Activated T-cell treated with anti-CD3 and anti-CD28 coated beads for 4 hours (primary cell): ENCODE measurements around the gene HMCN2.

Experiments
- DNase-seq: peaks from one replicate; pipeline ENCODE4 v3.0.0-alpha.2; 2020

The HMCN2 gene, protein sequence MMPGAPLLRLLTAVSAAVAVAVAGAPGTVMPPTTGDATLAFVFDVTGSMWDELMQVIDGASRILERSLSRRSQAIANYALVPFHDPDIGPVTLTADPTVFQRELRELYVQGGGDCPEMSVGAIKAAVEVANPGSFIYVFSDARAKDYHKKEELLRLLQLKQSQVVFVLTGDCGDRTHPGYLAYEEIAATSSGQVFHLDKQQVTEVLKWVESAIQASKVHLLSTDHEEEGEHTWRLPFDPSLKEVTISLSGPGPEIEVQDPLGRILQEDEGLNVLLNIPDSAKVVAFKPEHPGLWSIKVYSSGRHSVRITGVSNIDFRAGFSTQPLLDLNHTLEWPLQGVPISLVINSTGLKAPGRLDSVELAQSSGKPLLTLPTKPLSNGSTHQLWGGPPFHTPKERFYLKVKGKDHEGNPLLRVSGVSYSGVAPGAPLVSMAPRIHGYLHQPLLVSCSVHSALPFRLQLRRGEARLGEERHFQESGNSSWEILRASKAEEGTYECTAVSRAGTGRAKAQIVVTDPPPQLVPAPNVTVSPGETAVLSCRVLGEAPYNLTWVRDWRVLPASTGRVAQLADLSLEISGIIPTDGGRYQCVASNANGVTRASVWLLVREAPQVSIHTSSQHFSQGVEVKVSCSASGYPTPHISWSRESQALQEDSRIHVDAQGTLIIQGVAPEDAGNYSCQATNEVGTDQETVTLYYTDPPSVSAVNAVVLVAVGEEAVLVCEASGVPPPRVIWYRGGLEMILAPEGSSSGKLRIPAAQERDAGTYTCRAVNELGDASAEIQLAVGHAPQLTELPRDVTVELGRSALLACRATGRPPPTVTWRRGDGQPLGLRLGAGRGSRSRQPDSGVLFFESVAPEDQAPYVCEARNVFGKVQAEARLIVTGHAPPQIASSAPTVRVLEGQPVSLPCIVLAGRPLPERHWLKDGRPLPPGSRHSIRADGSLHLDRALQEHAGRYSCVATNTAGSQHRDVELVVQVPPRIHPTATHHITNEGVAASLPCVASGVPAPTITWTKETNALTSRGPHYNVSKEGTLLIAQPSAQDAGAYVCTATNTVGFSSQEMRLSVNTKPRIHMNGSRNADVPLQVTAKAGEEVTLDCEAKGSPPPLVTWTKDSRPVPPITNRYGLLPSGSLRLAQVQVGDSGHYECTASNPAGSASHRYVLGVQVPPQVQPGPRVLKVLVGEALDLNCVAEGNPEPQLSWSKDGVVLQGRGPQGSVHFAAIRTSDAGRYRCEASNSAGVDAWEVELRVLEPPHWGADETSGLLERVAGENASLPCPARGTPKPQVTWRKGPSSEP (N-terminal part only)

GRCh38 chr9:130265431-130266235 lies at the start of gene HMCN2:
HMCN2 (plus strand) TSS chr9:130265760; CDS start chr9:130265879, 119 bp downstream.
- no peak for DNase-seq

GRCh38 chr9:130217838-130218237 lies 47.7 kb upstream of the HMCN2 start:
- no peak for DNase-seq

GRCh38 chr9:130219661-130220096 lies 45.9 kb upstream of the HMCN2 start:
- no peak for DNase-seq

GRCh38 chr9:130220352-130220751 lies 45.2 kb upstream of the HMCN2 start:
- DNase-seq = no peak

GRCh38 chr9:130222833-130223232 lies 42.7 kb upstream of the HMCN2 start:
- no peak for DNase-seq

DNA sequence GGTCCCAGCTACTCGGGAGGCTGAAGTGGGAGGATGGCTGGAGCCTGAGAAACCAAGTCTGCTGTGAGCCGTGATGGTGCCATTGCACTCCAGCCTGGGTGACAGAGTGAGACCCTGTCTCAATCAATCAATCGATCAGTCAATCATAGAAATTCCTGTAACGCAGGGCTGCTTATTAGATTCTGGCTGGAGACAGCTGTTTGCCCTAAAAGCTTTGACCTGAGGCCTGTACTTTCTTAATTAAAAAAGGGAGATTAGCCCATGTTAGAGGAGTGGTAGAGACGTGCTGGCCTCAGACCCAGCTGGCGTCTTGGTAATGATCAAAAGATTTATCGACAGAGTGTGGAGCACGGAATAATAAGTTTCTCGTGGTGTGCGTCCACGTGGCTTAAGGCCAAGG lies 40.5 kb upstream of the HMCN2 start:
- DNase-seq = no peak

- no peak for DNase-seq
Measured at GRCh38 chr9:130225586-130225985, 40.0 kb upstream of the HMCN2 start.

DNA sequence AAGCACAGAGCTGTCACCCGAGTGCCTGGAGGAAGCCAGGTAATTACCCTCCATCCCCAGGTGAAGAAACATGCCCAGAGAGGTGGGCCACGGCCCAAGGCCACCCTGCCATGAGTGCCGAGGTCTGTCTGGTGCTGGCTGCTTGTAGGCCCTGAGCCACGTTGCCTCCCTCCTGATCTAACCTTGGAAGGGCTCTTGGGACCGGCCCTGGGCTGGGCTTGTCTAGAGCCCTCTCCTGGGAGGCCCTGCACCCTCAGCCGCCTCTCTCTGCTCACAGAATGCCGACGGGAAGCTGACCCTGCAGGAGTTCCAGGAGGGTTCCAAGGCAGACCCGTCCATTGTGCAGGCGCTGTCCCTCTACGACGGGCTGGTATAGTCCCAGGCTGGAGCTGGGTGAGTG lies 39.4 kb upstream of the HMCN2 start:
- DNase-seq = no peak

DNA sequence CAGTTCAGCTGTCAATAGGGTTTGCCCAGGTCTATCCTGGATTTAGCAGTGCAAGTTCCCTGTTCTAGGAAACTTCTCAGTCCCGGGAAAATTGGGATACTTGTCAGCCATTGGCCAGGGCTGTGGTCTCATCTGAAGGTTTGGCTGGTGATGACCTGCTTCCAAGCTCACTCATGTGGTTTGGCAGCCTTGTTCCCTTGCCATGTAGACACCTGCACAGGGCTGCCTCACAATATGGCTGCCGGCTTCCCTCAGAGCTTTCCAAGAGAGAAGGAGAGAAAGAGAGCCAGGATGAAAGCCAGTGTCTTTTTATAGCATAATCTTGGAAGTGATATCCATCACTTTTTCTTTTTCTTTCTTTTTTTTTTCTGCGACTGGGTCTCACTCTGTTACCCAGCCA lies 37.7 kb upstream of the HMCN2 start:
- DNase-seq = no peak

DNA sequence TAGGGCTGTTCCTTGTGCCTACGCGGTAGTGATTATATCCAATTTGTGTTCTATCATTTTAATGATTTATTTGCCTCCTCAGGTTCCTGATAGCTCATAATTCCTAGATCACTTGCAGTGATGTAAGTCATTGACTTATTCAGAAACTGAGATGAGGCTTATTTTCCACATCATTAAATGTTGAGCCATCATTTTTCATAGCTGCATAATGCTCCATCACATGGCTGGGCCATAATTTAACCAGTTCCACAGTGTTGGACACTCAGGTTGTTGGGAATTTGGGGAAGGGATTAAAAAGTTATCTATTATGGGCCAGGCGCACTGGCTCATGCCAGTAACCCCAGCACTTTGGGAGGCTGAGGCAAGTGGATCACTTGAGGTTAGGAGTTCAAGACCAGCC lies 35.8 kb upstream of the HMCN2 start:
- no peak for DNase-seq

DNA sequence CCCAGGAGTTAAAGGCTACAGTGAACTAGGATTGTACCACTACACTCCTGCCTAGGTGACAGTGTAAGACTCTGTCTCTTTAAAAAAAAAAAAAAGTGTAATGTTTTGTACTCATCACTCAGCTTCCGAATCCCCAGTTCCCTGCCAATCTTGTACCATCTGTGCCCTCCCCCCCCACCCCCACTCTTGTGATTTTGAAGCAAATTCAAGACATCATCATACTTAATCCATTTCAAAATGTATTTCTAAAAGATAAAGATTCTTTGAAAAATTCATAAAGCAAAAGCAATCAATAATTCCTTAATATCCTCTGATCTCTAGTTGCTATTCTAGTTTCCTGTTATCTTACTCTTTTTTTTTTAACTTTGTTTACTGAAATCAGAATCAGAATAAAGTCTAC lies 34.9 kb upstream of the HMCN2 start:
- no peak for DNase-seq

DNA sequence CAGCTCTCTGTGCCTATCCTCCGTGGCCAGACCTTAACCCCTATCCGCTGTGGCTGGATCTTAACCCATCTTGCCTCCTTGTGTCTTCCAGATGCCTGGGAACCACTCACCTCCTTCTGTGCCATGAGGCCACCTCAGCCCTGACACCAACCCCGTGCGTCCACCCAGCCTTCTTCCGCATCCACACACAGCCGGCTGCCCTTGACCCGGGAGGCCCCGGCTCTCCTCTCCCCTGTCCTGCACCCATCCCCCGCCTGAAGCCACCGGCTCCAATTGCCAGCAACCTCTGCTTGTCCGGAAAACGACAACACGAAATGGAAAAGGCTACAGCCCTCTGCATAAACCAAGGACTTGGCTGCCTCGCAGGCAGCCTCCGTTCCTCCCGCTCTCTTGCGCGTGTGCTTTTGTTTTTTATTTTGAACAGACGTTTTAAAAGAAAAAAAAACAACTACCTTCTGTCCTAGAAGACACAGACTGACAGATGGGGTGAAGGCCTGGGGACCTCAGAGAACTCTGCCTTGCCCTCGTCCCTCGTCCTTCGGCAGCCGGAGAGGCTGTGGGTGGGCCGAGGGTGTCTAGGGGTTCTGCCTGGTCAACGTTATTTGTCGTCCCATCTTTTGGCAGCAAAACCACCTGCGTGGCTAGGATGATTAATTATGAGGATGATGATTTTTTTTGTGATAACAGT lies 32.5 kb upstream of the HMCN2 start:
- DNase-seq = no peak

DNA sequence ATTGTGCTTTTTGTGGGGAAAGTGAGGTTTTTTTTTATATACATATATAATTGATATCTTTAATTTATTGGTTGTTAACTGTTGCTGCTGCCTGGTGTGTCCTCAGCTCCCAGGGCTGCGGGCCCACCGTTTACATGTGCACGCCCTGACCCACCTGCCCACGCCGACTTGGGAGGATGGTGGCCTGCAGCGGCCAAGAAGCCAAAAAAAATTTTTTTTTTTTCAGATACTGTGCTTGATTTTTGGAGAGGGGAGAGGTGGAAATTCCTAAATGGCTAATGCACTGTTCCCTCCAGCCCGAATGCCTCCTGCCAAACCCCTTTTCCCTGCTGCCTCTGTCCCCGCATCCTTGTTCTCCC lies 32.0 kb upstream of the HMCN2 start:
- no peak for DNase-seq

DNA sequence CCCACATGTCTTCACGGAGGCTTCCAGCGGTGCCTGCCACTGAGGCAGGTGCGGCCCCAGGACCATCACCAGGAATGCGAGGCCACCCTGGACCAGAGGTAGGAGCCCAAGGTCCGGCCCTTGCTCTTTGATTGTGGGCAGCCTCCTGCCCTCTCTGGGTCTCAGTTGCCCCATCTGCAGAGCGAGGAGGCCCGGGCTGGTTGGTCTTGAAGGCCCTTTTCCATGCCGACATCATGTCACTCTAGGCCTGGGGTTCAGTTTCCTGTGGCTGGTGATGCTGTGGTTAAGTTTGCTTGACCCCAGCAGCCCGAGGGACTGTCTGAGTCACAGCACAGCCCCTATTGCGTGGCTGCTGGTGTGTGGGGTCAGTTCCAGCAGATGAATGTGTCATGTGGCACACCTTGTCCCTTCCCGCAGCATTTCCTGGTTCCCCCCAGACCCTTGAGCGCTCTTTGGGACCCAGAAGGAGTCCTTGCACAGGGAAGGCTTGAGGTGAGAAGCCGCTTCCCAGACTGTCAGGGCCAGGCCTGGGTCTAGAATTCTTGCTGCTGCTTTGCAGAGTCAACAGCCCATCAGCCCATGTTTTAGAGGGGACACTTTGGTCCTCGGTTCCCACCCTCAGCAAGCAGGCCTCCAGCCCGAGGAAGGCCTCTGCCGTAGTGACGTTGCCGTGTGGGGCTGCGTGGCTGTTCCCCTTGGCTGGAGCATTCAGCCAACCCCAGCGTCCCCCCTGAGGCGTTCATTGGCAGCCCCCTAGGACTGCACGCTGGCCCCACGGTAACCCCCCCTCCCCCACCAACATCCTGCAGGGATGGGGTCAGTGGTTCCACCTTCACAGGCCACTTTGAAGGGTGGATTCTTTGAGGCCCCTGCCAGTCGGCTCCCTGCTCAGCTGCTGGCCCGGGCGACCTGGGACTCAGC lies 31.0 kb upstream of the HMCN2 start:
- DNase-seq = no peak

DNA sequence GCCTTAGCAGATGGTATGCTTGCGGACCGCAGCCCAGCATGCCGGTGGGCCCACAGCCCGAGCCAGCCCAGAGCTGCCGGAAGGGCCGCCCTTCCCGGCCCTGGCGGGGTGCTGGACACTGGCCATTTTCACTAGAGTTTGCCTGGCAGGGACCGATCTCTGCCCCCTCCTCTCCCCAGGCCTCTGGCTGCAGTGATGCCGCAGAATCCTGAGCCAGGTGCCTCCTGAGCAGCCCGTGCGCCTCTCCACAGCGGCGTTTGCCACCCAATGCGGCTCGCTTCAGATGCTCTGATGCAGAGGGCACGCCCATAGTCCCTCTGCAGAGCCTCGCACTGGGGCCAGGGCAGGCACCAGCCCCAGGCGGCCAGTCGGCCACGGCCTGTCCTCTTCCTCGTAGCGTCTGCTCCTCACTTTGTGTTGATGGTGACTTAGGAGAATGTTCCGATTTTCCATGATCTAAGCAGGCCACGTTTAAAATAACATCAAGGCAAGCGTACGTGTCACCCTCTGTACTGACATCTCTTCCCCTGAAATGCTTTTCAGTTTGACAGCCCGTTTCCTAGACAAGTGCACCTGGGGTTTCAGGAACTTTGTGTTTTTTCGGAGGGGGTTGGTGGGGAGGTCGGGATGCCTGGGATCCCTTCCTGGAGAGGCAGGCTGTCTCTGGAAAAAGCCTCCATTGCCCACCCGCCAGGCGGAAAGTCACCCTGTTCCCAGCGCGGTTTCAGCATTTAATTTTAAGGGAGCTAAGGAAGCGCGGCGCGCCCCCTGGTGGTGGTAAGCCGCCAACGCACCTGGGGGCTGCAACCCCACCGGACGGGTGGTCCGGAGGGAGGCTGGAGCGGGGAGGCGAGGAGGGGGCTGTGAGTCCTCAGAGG lies 29.8 kb upstream of the HMCN2 start:
- DNase-seq = peak; percentile 67

DNA sequence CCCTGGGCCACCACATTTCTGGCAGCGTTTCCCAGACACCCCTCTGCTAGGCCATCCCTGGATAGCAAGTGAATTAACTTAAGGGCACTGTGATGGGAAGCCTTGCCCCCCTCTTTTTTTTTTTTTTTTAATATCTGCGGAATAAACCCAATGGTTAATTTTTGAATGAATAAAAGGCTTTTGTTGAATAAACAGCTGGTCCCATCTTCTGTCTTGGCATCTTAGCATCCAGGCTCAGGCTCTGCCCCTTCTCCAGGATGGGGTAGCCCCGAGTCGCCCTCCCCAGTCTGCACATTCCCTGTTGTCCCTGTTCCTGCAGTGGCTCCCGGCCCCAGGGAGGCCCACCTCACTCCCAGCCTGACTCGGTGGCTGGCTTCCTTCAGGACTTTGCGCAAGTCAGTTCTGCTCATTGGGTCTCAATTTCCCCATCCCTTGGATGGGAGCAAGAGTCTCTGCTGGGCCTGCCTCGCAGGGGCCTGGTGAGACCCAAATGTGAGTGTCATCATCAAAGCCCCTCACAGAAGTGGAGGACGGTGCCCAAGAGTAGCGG lies 29.0 kb upstream of the HMCN2 start:
- DNase-seq = no peak

DNA sequence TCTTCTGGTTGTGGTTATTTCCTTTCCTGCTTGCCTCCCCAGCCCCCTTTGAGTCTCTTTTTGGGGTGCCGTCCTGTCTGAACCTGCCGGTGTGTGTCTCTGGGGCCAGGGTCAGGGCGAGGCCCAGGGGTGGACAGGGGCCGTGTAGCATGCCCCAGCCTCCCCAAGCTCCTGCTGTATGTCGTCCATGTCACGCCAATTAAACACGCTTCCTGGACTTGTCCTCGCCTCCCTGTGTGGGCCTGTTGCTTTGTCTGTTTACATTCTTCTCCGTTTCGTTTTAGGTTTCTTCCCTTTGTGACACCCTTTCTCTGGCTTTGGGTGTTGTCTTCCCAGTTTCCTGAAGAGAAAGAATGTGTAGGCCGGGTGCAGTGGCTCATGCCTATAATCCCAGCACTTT lies 28.5 kb upstream of the HMCN2 start:
- no peak for DNase-seq

DNA sequence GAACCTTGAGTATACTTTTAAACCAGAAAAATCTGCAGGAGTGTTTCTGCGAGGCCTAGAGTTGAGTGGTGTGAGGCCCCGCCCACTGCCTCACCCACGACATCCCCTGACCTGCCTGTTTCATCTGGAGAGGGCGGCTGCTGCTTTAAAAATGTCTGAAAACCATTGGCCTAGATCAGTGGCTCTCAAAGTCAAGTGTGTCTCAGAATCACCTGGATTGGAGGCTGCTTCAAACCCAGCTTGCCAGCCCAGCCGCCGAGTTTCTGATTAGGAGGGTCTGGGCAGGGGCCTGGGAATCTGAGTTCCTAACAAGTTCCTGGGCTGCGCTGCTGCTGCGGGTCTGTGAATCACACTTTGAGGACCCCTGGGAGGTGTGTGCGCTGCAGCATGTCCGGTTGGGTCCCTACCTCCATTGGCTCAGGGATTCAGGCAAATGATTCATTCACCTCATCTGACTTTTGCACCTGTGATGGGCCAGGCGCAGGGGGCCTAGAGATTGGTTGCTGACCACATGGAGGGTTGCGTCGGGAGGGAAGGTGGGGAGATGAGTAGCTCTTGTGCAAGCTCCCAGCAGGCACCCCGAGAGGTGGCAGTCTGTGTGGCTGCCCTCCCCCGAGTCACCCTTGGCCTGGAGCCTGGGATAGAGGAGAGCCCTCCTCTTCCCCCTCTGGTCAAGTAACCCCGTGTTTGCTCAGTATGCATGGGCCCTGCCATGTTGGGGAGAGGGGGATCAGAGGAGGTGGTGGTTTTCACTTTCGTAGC lies 27.6 kb upstream of the HMCN2 start:
- DNase-seq = no peak

- DNase-seq = no peak
Measured at GRCh38 chr9:130239363-130239695, 26.2 kb upstream of the HMCN2 start.
